DMS79 treated with DMSO at 0.1 percent for 48 hours (cell line): Measurements from ENCODE around the gene UBQLN4.
A peak's percentile ranks its signal among the peaks of the same experiment; 100 is the strongest.

Experiments
- DNase-seq: peaks from one replicate; lab custom pipeline; 2025; lab: John Stamatoyannopoulos, UW

The UBQLN4 gene

DNA sequence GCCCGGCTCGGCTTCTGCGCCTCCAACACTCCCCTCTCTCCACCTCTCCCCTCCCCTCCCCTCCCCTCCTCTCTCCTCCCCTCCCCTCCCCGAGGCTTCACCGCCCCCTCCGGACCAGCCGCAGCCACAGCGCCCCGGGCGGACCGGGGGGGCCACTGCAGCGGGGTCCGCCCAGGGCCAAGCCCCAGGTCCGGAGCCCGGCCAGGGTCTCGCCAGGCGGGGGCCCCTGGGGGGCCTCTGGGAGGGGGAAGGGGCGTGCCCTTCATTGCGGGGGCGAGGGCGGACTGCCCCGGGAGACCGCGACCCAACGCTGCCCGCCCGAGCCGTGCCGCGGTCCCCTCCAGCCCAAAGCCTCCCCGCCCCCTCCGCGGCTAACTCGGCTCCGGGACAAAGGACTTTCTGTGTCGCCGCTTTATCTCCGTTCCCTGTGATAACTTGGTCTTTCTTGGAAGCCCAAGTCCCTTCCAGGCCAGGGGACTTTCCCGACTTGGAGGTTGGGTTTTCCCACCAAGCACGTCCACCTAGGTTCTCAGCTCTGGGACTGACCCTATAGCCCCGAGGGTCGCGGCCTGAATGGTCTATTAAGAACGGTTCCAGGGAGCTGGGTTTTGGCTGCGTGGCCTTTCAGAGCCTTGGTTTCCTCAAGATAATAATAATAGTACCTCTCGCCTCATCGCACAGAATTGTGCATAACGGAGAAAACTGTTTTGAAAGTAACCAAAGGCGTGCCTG, at the start of gene UBQLN4:
UBQLN4 (minus strand) TSS at position 31 of the 732 bp plus-strand sequence. CDS start 97 bp downstream, outside the sequence.
- DNase-seq: peak; percentile 51

DNA sequence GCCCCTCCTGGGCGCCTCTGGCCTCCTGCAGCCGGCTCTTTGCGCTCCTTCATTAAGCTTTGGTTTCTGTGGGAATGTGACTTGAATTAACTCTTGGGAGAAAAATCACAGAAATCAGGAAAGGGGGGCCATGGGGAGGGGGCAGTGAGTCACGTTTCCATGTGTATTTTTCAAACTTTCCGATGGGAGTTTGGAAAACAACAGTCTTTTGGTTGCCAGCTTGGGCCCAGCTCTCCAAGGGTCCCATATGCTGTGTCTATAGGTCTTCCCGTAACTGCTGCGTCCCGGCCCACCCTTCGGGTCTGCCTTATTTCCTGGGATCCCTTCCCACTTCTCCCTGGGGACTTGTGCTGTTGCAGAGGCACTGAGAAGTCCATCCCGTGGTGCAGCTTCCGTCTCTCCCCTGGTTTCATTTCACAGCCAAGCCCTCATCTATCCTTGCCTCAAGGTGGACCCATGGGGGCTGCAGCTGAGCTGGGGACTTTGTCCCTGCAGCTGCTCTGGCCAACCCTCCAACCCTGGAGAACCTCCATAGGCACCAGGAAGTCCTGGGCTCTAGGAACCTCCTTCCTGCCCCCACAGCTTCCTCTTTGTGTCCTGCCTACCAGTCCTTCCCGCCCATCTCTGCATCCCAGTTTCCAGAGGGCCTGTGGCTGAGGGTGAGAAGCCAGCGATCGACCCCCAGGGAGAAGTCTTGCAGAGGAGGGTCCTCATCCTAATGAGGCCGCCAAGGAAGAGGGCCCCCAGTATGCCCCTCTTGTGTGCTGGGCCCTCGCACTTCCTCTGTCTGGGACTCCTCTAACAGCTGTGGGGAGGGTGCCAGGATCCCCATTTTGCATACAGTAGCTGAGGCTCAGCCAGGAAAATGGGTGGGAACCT, 49.3 kb upstream of the UBQLN4 start:
- DNase-seq: no peak

DNA sequence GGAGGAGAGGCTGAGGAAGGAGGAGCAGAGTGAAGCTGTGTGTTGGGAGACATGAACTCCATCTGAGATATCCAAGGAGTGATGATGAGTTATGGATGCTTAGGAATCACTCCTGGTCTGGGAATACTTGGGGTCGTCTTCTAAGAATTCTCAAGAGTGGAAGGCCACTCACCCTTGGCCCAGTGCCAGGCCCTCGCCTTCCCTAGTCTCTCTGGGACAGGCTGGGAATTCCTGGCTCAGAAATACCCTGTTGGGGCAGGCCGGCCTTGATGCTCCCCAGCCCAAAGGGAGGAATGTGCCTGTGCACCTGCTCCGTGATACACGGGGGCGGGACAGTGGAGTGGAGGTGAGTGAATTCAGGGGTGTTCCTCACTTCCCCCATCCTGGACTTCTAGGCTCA, 48.3 kb upstream of the UBQLN4 start:
- DNase-seq: no peak

DNA sequence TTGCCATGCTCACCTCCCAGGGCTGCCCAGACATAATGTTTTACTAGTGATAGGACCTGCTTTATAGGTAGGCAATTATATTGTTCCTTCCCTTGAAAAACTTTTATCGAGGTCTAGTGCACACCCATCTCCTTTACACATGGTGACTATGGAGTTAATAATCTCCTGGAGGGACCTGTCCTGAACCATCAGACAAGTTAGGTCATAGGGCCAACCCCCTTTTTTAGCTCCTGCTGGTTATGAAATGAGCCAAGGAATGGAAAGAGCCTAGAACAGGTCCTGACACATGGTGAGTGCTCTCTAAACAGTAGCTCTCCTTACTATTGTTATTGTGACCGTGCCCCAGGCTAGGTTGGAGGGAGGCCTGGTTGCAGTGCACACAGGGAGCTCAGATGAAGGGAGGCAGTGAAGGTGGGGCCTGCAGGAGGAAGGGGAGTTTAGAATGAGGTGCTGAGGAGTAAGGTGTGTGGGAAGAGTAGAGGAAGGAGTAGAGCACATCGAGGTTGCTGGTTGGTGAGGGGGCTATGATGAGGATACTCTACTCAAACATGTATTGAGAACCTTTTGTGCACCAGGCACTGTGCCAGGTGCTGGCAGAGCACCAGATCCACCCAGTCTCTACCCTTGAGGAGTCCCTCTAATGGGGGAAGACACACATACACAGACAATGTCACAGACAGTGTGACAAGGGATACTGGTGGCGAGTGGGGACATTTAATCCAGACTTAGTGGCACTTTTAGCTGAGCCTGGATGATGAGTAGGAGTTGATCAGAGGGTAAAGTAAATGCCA, 46.8 kb upstream of the UBQLN4 start:
- peak; percentile 76 for DNase-seq

DNA sequence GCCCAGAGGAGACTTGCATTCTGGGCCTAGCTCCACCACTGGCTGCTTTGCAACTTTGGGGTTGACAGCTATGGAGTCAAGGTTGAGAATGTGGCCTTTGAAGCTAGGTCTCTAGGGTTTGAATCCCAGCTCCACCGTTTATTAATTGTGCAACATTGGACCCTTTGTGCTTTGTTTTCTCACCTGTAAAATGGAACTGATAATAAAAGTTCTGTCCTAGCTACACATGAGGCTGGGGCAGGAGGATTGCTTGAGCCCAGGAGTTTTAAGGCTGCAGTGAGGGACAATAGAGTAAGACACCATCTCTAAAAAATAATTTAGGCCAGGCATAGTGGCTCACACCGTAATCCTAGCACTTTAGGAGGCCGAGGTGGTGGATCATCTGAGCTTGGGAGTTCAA, 45.7 kb upstream of the UBQLN4 start:
- no peak for DNase-seq

DNA sequence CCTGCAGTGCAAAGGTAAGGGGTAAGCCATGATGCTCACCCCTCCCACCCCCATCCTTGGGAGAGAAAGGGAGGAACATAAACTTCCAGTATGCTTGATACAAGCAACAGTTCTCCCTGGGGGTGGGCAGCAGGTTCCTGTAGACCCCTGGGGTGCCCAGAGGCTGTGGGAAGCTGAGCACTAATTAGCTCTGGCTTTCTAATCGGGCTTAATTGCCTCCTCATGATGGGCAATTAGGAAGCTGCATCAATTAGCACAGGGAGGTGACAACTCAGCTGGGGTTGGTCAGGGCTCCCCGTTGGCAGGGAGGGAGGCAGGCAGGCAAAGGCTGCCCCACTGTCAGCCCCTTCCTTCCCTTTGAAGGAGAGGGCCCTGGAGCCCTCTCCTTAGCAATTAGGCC, 45.2 kb upstream of the UBQLN4 start:
- DNase-seq: no peak

DNA sequence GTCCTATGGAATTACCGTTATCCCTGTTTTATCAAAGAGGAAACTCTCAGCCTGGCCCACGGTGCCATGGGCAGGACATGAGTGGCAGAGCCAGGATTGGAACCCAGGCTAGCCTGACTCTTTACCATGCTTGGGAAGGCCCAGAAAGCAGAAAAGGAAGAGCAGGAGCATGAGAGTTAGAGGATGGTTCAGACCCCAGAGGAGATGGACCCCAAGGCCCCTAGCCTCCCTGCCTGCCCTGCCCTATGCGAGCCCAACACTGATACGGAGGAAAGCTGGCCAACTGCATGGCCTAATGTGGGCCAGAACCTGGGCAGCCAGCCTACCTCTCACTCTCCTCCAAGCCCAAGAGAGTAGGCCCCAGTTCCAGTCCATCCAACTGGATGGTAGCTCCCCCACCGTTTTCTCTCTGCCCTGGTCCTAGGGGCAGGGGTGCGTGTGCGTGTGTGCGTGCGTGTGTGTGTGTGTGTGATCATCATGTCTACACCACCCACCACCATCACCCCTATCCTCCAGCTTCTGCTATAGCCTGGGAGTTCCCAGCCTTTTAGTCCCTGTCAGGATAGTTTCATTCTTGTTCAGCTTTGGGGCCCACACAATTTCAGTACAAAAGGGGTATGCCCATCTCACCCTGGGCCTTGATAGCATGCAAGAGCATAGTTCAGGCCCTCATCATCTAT, 44.0 kb upstream of the UBQLN4 start:
- no peak for DNase-seq

DNA sequence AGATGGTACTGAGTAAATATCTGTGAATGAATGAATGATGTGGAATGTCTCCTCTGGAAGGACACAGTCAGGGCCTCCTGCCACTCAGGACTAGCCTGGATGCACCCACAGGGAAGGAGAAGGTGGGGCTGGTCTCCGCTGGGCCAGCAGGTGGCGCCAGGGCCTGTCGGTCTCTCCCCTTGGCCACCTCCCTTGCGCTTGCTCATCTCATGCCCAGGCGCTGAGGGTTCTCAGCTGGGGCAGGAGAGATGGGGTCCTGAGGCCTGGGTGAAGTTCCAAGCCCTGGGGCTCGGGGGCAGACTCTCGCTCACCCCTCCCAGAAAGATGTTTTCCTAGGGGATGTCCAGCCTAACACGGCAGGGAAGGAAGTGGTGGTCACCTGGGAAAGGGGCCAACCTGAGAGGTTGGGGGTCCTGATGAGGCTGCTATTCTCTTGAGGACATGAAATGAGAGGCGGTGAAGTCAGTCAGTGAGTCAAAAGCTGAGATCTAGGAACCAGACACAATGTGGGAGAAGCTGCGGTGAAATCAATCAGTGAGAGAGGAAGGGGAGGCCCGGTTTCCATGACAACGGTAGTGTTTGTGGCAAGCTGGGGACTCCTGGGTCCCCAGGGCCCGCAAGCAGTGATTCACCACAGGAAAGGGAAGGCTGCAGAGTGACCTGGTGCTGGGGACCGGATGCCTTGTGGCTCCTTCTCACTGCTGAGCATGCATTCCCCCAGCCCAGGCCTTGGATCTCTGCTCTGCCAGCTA, 43.2 kb upstream of the UBQLN4 start:
- peak; percentile 59 for DNase-seq

DNA sequence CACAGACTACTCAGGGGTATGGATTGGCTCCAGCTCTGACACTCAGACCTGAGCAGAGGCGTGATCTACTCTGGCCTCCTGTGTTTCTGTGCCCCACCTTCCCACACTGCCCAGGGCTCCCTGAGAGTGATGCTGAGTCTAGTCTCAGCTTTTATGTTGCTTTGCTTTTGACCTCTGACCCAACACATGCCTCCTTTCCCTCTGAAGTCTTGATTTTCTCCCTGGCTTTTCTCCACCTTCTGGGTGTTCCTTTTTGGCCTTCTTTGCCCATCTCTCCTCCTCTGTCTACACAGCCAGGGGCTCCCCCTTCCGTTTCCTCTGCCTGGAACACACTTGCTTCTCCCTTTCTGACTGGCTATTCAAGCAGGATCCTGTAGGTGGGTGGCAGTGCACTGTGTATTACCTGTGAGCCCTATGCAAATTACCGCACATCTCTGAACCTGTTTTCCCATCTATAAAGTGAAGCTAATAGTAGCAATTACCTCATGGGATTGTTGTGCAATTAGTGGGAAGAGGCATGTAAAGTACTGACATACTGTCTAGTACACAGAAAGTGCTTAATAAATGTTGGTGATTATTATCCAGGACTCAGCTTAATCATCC, 42.4 kb upstream of the UBQLN4 start:
- no peak for DNase-seq

DNA sequence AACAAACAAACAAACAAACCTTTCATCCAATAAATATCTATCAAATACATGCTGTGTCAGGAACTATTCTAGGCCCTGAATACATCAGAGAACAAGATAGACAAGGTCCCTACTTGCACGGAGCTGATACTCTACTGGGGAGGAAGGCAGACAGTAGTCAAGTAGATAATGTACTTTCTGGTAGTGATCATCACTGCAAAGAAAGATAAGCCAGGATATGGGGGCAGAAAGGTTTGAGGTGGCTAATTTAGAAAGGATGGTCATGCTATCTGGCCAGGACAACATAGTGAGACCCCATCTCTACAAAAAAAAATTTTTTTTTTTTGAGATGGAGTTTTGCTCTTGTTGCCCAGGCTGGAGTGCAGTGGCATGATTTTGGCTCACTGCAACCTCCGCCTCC, 38.0 kb upstream of the UBQLN4 start:
- DNase-seq: no peak

DNA sequence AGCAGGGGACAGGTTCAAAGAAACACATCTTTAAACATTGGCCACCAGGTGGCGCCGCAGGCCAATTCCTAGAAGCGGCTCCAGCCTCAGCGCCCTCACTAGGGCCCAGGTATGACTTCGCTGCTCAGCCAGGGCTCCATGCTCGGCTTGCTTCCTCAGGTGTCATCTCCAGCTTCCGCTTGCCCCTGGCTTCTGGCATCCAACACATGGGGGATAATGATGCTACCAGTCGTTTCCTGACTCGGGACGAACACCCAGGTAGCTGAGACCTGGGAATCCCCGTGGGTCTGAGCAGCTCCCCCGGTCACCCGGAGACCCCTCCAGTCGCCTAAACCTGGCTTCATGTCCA, 37.2 kb upstream of the UBQLN4 start:
- DNase-seq: peak; percentile 77

DNA sequence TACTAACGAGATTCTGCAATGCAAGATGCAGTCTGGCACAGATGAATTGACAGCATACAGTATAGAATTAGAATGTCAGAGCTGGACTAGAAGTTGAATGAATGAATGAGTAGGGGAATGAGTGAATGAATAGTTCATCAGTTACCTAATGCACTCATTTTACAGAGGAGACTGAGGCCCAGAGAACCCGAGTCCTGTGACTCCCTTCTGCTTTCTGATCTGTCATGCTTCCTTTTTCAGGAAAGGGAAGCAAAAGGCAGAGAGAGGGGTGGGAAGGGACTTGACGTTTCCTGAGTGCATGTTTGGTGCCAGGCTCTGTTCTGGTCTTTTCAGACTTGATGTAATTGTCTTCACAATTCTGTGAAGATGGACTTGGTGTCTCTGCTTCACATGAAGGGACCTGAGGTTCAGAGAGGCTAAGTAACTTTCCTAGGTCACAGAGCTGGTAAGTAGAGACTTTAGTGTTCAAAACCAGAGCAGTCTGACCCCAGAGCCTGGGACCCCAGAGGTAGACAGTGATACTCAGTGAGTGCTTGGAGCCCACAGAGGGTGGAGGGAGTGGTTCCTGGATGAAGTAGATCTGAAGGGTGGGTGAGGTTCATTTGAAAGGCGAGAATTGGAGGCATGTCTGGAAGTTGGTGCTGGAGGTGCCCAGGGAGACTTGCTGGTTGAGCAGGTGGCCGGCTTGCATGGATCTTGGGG, 36.7 kb upstream of the UBQLN4 start:
- no peak for DNase-seq

DNA sequence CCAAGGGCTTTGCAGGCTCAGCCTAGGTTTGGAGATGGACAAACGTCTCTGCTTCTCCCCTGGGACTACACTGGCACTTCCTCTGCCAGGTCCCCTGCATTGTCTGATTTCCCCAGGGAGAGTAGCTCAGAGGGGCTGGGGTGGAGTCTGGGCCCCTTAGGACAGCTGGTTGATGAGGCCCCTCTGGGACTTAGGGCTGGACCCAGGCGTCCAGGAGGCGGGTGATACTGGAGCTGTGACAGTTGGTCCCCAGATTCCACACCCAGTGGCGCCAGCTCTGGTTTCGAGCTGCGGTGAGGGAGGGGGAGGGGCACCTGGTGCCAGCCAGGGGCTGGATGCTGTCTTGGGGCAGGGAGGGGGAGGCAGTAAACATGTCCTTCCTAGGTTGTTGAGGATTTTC, 36.1 kb upstream of the UBQLN4 start:
- no peak for DNase-seq

DNA sequence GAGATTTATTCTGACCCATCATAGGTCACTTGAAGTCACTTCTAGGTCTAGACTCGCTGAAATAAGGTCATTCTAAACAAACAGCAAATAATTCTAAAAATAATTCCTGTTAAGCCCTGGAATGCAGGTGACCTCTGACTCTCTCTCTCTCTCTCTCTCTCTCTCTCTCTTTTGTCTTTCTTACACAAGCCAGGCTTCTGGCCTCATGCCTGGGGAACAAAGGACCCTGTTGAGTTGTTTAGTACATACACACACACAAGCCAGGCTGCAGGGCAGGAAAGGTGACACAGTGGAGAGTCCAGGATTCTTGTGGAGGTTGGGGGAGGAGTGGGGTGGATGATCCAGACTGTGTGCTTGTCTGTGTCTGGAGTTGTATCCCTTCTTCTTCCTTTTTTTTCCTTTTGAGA, 32.7 kb upstream of the UBQLN4 start:
- no peak for DNase-seq

DNA sequence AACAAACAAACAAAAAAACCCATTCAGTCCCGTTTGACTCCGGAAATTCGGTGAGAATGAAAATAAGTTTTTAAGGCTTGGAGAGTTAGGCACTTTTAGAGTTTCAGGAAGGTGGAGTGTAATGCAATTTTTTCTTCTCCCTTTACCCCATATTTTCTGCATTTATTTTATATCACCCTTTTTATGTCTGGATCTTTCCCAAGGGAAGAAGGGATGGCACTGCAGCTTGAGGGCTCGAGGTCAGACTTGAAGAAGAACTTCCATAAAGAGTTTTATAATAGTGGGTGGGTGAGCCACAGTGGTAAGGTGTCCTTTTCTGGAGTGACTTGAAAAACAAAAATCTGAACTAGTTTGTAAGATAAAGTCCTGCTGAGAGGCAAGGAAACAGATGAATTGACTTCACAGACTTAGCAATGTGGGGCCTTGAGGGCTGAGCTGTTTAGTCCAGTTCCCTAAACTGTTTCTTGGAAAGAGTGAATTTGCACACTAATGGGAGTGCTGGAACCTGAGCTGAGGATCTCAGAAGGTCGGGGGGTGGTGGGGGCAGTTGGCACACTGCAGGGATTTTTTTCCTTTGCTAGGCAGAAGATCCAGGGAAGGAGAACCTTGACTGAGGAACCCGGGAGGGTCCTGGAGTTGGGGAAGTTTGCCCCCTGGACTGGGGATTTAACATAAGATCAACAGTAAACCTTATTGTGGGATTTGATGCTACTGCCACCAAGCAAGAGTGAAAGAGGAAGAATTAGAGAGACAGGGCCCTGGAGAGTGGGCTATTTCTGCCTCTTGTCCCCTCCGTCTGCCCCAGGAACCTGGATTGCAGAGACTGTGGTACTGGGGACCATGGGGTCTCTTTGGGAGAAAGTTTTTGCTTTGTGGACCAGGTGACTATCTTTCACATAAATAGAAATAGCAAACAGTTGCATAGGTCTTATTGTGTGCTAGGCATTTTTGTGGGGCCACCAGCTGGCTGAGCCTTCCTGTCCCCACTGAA, 30.5 kb upstream of the UBQLN4 start:
- DNase-seq: no peak

DNA sequence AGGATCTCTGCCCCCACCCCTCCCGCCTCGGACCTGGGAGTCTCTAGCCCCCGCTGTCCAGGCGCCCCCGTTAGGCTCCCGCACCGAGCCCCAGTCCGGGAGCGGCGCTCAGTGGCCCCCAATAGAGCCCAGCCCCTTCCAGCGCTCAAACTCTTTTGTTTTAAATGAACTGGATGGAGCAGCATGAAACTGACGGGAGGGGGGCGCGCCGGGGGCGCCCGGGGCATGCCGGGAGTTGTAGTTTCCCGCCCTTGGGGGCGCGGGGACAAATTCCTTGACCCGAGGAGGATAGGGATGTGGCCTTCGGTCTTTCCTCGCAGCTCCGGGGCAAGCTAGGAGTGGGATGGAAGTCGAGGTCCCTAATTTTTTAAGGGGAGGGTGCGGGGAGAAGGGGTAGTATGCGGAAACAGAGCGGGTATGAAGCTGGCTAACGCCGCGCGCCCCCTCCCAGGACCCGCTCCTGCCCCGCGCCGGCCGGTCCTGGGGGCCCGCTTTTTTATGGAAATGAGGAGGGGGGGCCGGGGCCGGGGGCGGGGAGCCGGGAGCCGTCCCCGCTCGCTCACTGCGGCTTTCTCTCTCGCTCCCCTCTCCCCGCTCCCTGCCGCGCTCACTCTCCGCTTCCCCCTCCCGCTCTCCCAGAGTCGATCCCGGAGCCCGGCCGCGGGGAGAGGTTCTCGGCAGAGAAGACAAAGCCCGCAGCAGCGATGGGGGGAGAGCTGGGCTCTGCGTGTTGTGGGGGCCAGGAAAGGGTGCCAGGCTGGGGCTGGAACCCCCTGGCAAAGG, 28.9 kb upstream of the UBQLN4 start, which contains the start of gene MEX3A:
MEX3A (minus strand) TSS at position 157 of the 783 bp plus-strand sequence. CDS start 467 bp downstream, outside the sequence.
- DNase-seq: peak; percentile 68

DNA sequence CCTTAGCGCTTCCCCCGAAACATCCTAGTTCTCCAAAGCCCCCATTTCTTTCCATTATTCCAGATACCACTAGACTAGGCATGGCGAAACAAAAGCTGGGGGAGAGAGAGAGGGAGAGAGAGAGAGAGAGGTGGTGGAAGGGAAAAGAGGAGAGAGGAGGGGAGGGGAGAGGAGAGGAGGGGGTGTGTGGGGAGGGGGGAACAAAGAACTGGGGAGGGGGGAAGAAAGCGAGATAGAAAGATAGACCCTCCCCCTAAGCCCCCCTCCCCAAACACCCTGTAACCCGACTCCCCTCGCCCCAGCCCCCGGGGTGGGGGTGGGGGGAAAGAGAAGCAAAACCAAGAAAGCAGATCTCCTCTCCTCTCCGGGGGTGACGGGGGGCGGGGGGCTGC, 28.3 kb upstream of the UBQLN4 start:
- DNase-seq: no peak
